PC-9 (cell line): ENCODE results near the gene MOB3C. TPM values are rescaled to one million over a fixed set of nuclear protein-coding genes. Genes with fewer than 3 reads are reported as not detected.

Experiments
- BruUV-seq: library from RNA; stranded (reverse); fragments of 400-500 nt; replicated peaks from 2 replicates; lab custom pipeline; 2021; lab: Mats Ljungman, UMichigan
- CTCF ChIA-PET: fragments of 300-600 bp; sonication (Branson Sonifier 250); formaldehyde crosslinking; loops from one replicate; lab custom pipeline; 2022; ENCODE audit warnings: antibody characterized with exemption; lab: Charles Lee
- POLR2A ChIA-PET: fragments of 300-600 bp; sonication (Branson Sonifier 250); formaldehyde crosslinking; loops from one replicate; lab custom pipeline; 2022; ENCODE audit warnings: antibody characterized with exemption; ENCODE audit not compliant: unreplicated experiment; lab: Charles Lee
- DNase-seq, 2 experiments: peaks; one replicate each; pipeline versions ENCODE4 v3.0.0 to v3.0.0-alpha.2; 2015 to 2022; ENCODE audit warnings: mixed read lengths in 1 of 2
- H2AFZ ChIP-seq: fragments of 200-600 bp; sonication (generic); 2 replicates; pipeline ENCODE4 v1.8.1; 2017; ENCODE audit warnings: antibody characterized with exemption
- H3F3A ChIP-seq: fragments of 200-600 bp; sonication (generic); 2 replicates; pipeline ENCODE4 v1.8.1; 2017; ENCODE audit warnings: antibody characterized with exemption, mild to moderate bottlenecking, low read depth; ENCODE audit not compliant: insufficient read depth
- H3K27ac ChIP-seq: fragments of 200-600 bp; sonication (generic); 2 replicates; pipeline ENCODE4 v1.6.1; 2016; ENCODE audit warnings: mixed run types
- H3K27me3 ChIP-seq: fragments of 200-600 bp; sonication (generic); 2 replicates; pipeline ENCODE4 v1.6.1; 2016; ENCODE audit warnings: low read depth, mixed run types; ENCODE audit not compliant: insufficient read depth
- H3K36me3 ChIP-seq: fragments of 200-600 bp; sonication (generic); 2 replicates; pipeline ENCODE4 v1.6.1; 2016; ENCODE audit warnings: low read depth, mixed run types
- H3K4me1 ChIP-seq: fragments of 200-600 bp; sonication (generic); replicated peaks from 2 replicates; pipeline ENCODE4 v1.6.1; 2016; ENCODE audit warnings: mixed run types; ENCODE audit not compliant: insufficient read depth
- H3K4me2 ChIP-seq: fragments of 200-600 bp; sonication (generic); 2 replicates; pipeline ENCODE4 v1.6.1; 2017; ENCODE audit warnings: mixed run types
- H3K4me3 ChIP-seq: fragments of 200-600 bp; sonication (generic); 2 replicates; pipeline ENCODE4 v1.6.1; 2016; ENCODE audit warnings: mixed run types
- H3K79me2 ChIP-seq: fragments of 200-600 bp; sonication (generic); 2 replicates; pipeline ENCODE4 v1.6.1; 2017; ENCODE audit warnings: low read depth, mixed run types
- H3K9me2 ChIP-seq: fragments of 200-600 bp; sonication (generic); 2 replicates; pipeline ENCODE4 v1.8.1; 2017; ENCODE audit warnings: mild to moderate bottlenecking; ENCODE audit not compliant: insufficient read depth
- H3K9me3 ChIP-seq: fragments of 200-600 bp; sonication (generic); 2 replicates; pipeline ENCODE4 v1.8.1; 2016; ENCODE audit warnings: low read depth; ENCODE audit not compliant: insufficient read depth
- H4K20me1 ChIP-seq: fragments of 200-600 bp; sonication (generic); 2 replicates; pipeline ENCODE4 v1.8.1; 2017; ENCODE audit not compliant: insufficient read depth
- CTCF ChIP-seq: fragments of 200-600 bp; sonication (generic); conservative IDR thresholded peaks from 2 replicates; pipeline ENCODE4 v1.6.1; 2017; ENCODE audit warnings: mixed run types, antibody characterized with exemption, mild to moderate bottlenecking, moderate library complexity
- EZH2 ChIP-seq: fragments of 200-600 bp; sonication (generic); IDR thresholded peaks from 2 replicates; pipeline ENCODE4 v1.8.0; 2017; ENCODE audit warnings: antibody characterized with exemption, low read depth
- intact Hi-C: fragments of 100-400 bp; cut with micrococcal nuclease; formaldehyde crosslinking; loops from one replicate; pipeline ENCODE4 v1.10.0; 2022; ENCODE audit not compliant: unreplicated experiment
- total RNA-seq: library from RNA; stranded (reverse); gene quantifications from 2 replicates; pipeline ENCODE4 v1.2.3, GENCODE V29; 2021

The MOB3C gene
- total RNA-seq, 1 experiment from 2014 or later, result 35.2 TPM

GRCh38 chr1:46558141-46558963 lies 58.3 kb downstream of the MOB3C start:
- Histone ChIP-seq H3K9me3 (no peaks in the 10 kb centered on the region), H3K9me2 (no peaks in the 10 kb centered on the region), H2AFZ (no peak overlapping the region), H3K79me2 (no peaks in the 10 kb centered on the region), H4K20me1 (no peaks in the 10 kb centered on the region), H3K27ac (no peak overlapping the region), H3F3A (peaks cover 6% of the 10 kb centered on the region; the same call in 1 of the 2 replicates), H3K27me3 (no peaks in the 10 kb centered on the region), H3K4me2 (no peak overlapping the region), H3K4me3 (no peak overlapping the region), H3K36me3 (no peaks in the 10 kb centered on the region), H3K4me1 (0 out of 2 replicates have a peak, but pooled peaks cover 9% of the 10 kb centered on the region)
- CTCF ChIA-PET, result no interaction called here
- DNase-seq, result peak in 1 of 2 experiments; percentile 26
- BruUV-seq, result no TSS peak
- intact Hi-C loops, result no loop called here
- POLR2A ChIA-PET, result no interaction called here
- TF ChIP-seq EZH2 (no peak), CTCF (no peak)

Other genes with a start within 250 kb of the MOB3C start
- 19.1 and 23.8 TPM in 2 replicates for gene FAAH, start 222.5 kb downstream of the MOB3C start, total RNA-seq
- 0.79 and 1.0 TPM in 2 replicates for gene DMBX1, start 127.0 kb downstream of the MOB3C start, total RNA-seq
- not detected in 2 replicates for gene KNCN, start 65.2 kb downstream of the MOB3C start, total RNA-seq
- gene MKNK1, start 12.5 kb downstream of the MOB3C start, total RNA-seq, result 103 and 112 TPM in 2 replicates
- 47.0 and 50.3 TPM in 2 replicates for gene ATPAF1, start 51.6 kb upstream of the MOB3C start, total RNA-seq
- 0.45 TPM in 1 of 2 replicates, not detected in the other for gene TEX38, start 55.0 kb upstream of the MOB3C start, total RNA-seq
- 71.1 and 95.4 TPM in 2 replicates for gene EFCAB14, start 102.3 kb upstream of the MOB3C start, total RNA-seq
- gene CYP4B1, start 182.2 kb upstream of the MOB3C start, total RNA-seq, result 3.1 and 3.5 TPM in 2 replicates